ENCODE measurements around the gene C1orf232. TPM values are rescaled to one million over a fixed set of nuclear protein-coding genes. Genes with fewer than 3 reads are reported as not detected.

Gene C1orf232
- total and polyA plus RNA-seq, 2 of the 13 experiments (the other 11 are each of a cell fraction or from before 2014, with no cell fraction given), result not detected

GRCh38 chr1:26142159-26142558 is 26.6 kb downstream of the C1orf232 start:
- no peak for FAIRE-seq
- intact Hi-C loops (cut with micrococcal nuclease; ENCODE audit: unreplicated experiment) (no loop called here), in situ Hi-C loops (cut with HindIII; ENCODE audit: extremely low pct_ligation_motif_present, low pct_unique_long_range_greater_than_20kb) (no loop called here)
- TF ChIP-seq PLSCR1 (CRISPR knock-in tag; IDR thresholded peaks at IDR 0.05; ENCODE audit: borderline replicate concordance), result no peak
- TF ChIP-seq ZBTB33 (CRISPR knock-in tag; IDR thresholded peaks at IDR 0.05), result peak; percentile 55; the same call in 1 of the 2 replicates
- Histone ChIP-seq H3K4me2 (ENCODE audit: low read depth, low read length) (no peak overlapping the region), H3K27ac (ENCODE audit: extremely low read length, insufficient read depth, low read length) (no peak overlapping the region), H3K79me2 (ENCODE audit: insufficient read depth, low read length) (no peaks in the 10 kb centered on the region), H3K9ac (ENCODE audit: insufficient read depth, low read depth, low read length) (no peak overlapping the region), H3K4me3 (replicated peaks in 1 of 3; ENCODE audit: insufficient read depth in 1 of 3, low read depth in 2 of 3, low read length in 3 of 3) (no peak overlapping the region), H4K20me1 (ENCODE audit: insufficient read depth, low read length) (no peaks in the 10 kb centered on the region), H3K27me3 (ENCODE audit: control insufficient read depth in 1 of 2, insufficient read depth in 2 of 2, low read length in 2 of 2) (no peaks in the 10 kb centered on the region; a peak in 2 of 5 replicates), H3K9me3 (ENCODE audit: low read length) (no peaks in the 10 kb centered on the region), H2AFZ (ENCODE audit: low read length) (no peak overlapping the region), H3K4me1 (ENCODE audit: insufficient read depth, low read length) (0 out of 2 replicates have a peak, but pooled peaks cover 13% of the 10 kb centered on the region), H3K36me3 (replicated peaks in 1 of 2; ENCODE audit: control insufficient read depth in 1 of 2, insufficient read depth in 2 of 2, low read length in 2 of 2) (no peaks in the 10 kb centered on the region)
- ChIA-PET POLR2A (no interaction called here), CTCF (ENCODE audit: low intra/inter-chr PET ratio, low total read pairs) (no interaction called here)
- 75% methylated on average over 8 of the region's 8 CpGs for WGBS (ENCODE audit: low lambda C conversion rate)
- no peak for DNase-seq (ENCODE audit: low spot score)
- no peak for ATAC-seq
- BruUV-seq (replicated peaks), result no TSS peak

- in situ Hi-C loops (cut with HindIII; ENCODE audit: extremely low pct_ligation_motif_present, low pct_unique_long_range_greater_than_20kb) (no loop called here), intact Hi-C loops (cut with micrococcal nuclease; ENCODE audit: unreplicated experiment) (no loop called here)
- Histone ChIP-seq H3K9me3 (ENCODE audit: low read length) (no peaks in the 10 kb centered on the region), H3K4me2 (ENCODE audit: low read depth, low read length) (no peak overlapping the region), H3K27me3 (ENCODE audit: control insufficient read depth in 1 of 2, insufficient read depth in 2 of 2, low read length in 2 of 2) (no peaks in the 10 kb centered on the region; a peak in 1 of 5 replicates), H3K27ac (ENCODE audit: extremely low read length, insufficient read depth, low read length) (no peak overlapping the region), H2AFZ (ENCODE audit: low read length) (no peak overlapping the region), H4K20me1 (ENCODE audit: insufficient read depth, low read length) (no peaks in the 10 kb centered on the region), H3K36me3 (replicated peaks in 1 of 2; ENCODE audit: control insufficient read depth in 1 of 2, insufficient read depth in 2 of 2, low read length in 2 of 2) (no peaks in the 10 kb centered on the region), H3K9ac (ENCODE audit: insufficient read depth, low read depth, low read length) (no peak overlapping the region), H3K79me2 (ENCODE audit: insufficient read depth, low read length) (no peaks in the 10 kb centered on the region), H3K4me3 (replicated peaks in 1 of 3; ENCODE audit: insufficient read depth in 1 of 3, low read depth in 2 of 3, low read length in 3 of 3) (no peak overlapping the region), H3K4me1 (ENCODE audit: insufficient read depth, low read length) (0 out of 2 replicates have a peak, but pooled peaks cover 9% of the 10 kb centered on the region)
- ChIA-PET POLR2A (no interaction called here), CTCF (ENCODE audit: low intra/inter-chr PET ratio, low total read pairs) (no interaction called here)
- no TSS peak for BruUV-seq (replicated peaks)
- FAIRE-seq, result no peak
- no peak for ATAC-seq
- DNase-seq (ENCODE audit: low spot score), result no peak
- peak; percentile 75 for TF ChIP-seq ZKSCAN1 (IDR thresholded peaks at IDR 0.05; ENCODE audit: low read length)
- no peak for TF ChIP-seq ZNF318 (CRISPR knock-in tag; IDR thresholded peaks at IDR 0.05)
- no peak for TF ChIP-seq ZNF451 (CRISPR knock-in tag; IDR thresholded peaks at IDR 0.05)
- no peak for TF ChIP-seq HNRNPL (IDR thresholded peaks at IDR 0.05; ENCODE audit: low read depth, low read length)
- 17% methylated on average over 3 of the region's 3 CpGs for WGBS (ENCODE audit: low lambda C conversion rate)
These were observed 29.7 kb downstream of the C1orf232 start for GRCh38 chr1:26138974-26139558.

All from HepG2 (cell line).